HepG2 (cell line): ENCODE results near the gene SMARCB1. TPM values are rescaled to one million over a fixed set of nuclear protein-coding genes. Genes with fewer than 3 reads are reported as not detected.

Experiments
- BORCS8-MEF2B ChIP-seq: sonication (generic); formaldehyde crosslinking; IDR thresholded peaks from 2 replicates; pipeline ENCODE4 v1.8.0; 2022; ENCODE audit warnings: mild to moderate bottlenecking, missing genetic modification reagents
- HNF4A ChIP-seq: sonication (generic); formaldehyde crosslinking; IDR thresholded peaks from 2 replicates; pipeline ENCODE4 v1.4.0; 2020; ENCODE audit warnings: missing genetic modification reagents
- KIAA2018 ChIP-seq: sonication (generic); formaldehyde crosslinking; IDR thresholded peaks from 2 replicates; pipeline ENCODE4 v1.5.0; 2020; ENCODE audit warnings: mild to moderate bottlenecking, missing genetic modification reagents, borderline replicate concordance
- KLF11 ChIP-seq: IDR thresholded peaks from 2 replicates; pipeline ENCODE4 v1.6.1; 2016; ENCODE audit warnings: missing compliant biosample characterization
- MAX ChIP-seq: IDR thresholded peaks from 2 replicates; pipeline ENCODE4 v1.6.1; 2012; ENCODE audit warnings: inconsistent platforms
- PCBP2 ChIP-seq: fragments of 200-400 bp; formaldehyde crosslinking; optimal IDR thresholded peaks from 2 replicates; pipeline ENCODE3; 2018; ENCODE audit warnings: low read length, low read depth; ENCODE audit not compliant: poor library complexity, severe bottlenecking
- SCMH1 ChIP-seq: sonication (generic); formaldehyde crosslinking; IDR thresholded peaks from 2 replicates; pipeline ENCODE4 v1.9.0; 2021; ENCODE audit warnings: missing genetic modification reagents, mild to moderate bottlenecking, borderline replicate concordance
- SUZ12 ChIP-seq: fragments of 150-350 bp; IDR thresholded peaks from 2 replicates; pipeline ENCODE4 v1.6.1; 2014; ENCODE audit warnings: low read depth, low read length
- TSC22D2 ChIP-seq: sonication (generic); formaldehyde crosslinking; IDR thresholded peaks from 2 replicates; pipeline ENCODE4 v1.5.1; 2020; ENCODE audit warnings: missing genetic modification reagents, mild to moderate bottlenecking, borderline replicate concordance
- ZBTB1 ChIP-seq: sonication (generic); formaldehyde crosslinking; IDR thresholded peaks from 2 replicates; pipeline ENCODE4 v1.4.0; 2020; ENCODE audit warnings: missing genetic modification reagents, borderline replicate concordance
- ZBTB7B ChIP-seq: sonication (generic); formaldehyde crosslinking; IDR thresholded peaks from 2 replicates; pipeline ENCODE4 v1.4.0; 2020; ENCODE audit warnings: missing genetic modification reagents
- ZNF121 ChIP-seq: sonication (generic); formaldehyde crosslinking; IDR thresholded peaks from 2 replicates; pipeline ENCODE4 v1.5.0; 2020; ENCODE audit warnings: mild to moderate bottlenecking, missing genetic modification reagents
- ZNF136 ChIP-seq: sonication (generic); formaldehyde crosslinking; IDR thresholded peaks from 2 replicates; pipeline ENCODE4 v1.8.1; 2022; ENCODE audit warnings: low read depth, mild to moderate bottlenecking, moderate library complexity, missing genetic modification reagents
- ZNF292 ChIP-seq: sonication (generic); formaldehyde crosslinking; IDR thresholded peaks from 2 replicates; pipeline ENCODE4 v1.8.1; 2022; ENCODE audit warnings: mild to moderate bottlenecking, low read depth, missing genetic modification reagents, borderline replicate concordance
- ZNF75D ChIP-seq: sonication (generic); formaldehyde crosslinking; IDR thresholded peaks from 2 replicates; pipeline ENCODE4 v1.8.1; 2023; ENCODE audit warnings: missing genetic modification reagents, mild to moderate bottlenecking, borderline replicate concordance
- polyA plus RNA-seq, 8 experiments: library from polyadenylated mRNA; depleted of rRNA in 3 of 8; stranded (reverse) in 7 of 8; unstranded in 1 of 8; fragments of >200 nt; fragmentation: Illumina TruSeq in 4 of 8; extraction: Trizol in 4 of 8; gene quantifications; 2 replicates each; pipeline versions ENCODE4 v1.2.1 to v1.2.3, GENCODE V29; 2011 to 2016; ENCODE audit warnings: low read depth in 4 of 8, missing spikeins in 1 of 8, mixed read lengths in 1 of 8; ENCODE audit not compliant: insufficient read depth in 1 of 8
- total RNA-seq, 5 experiments: library from RNA; depleted of rRNA; stranded (reverse); fragments of >200 nt; fragmentation: Illumina TruSeq; extraction: Trizol; gene quantifications; 2 replicates each; pipeline ENCODE4 v1.2.3, GENCODE V29; 2016; ENCODE audit warnings: low read depth in 1 of 5
- TF ChIP-seq, protein P1 (sequence below): sonication (generic); formaldehyde crosslinking; IDR thresholded peaks from 2 replicates; pipeline ENCODE4; 2020; ENCODE audit warnings: missing genetic modification reagents, mild to moderate bottlenecking, borderline replicate concordance

SMARCB1 gene
- total and polyA plus RNA-seq, 2 of the 13 experiments (the other 11 are each of a cell fraction or from before 2014, with no cell fraction given) = 74.0 to 166 TPM

DNA sequence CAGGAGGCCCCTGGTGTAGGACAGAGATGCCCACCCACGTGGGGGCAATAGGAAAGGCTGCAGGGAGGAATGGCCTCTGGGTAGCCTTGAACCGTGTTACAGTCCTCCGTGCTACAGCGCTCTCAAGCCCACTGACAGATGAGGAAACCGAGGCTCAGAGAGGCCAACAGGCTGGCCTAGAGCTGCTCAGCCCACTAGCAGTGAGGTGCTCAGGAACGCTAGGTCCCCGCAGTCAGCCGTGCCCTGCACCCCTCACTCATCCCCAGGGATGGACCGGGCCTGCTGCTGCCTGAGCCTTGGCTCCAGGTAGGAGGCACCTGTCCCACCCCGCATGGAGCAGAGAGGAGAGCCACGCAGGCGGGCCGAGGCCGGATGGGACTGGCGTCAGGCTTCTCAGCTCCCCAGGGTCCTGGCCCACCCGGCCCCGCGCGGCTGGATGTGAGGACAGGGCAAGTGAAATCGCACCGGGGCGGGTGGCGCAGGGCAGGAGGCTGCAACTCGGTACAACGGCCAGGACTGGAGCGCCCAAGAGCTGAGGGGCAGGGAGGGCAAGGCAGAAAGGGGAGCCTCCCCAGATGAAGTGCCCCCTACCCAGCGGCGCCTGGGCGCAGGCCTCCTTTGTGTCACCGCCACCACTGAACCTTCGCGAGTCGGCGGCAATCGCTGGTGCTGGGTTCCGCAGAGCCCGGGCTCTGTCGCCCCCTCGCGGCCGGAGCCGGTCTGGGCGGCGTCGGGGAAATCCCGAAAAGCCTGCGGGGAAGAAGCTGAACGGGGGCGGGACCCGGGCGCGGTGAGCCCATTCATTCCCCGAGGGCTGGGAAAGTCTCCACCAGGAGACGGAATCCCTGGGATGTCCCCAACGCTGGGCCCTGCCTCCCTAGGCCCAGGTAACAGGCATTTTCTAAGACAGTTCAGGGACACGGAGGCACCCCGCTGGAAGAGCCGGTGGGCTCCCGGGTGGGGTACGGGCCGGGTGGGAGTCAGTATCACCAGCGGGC lies 62.5 kb downstream of the SMARCB1 start (continued):
- peak; percentile 17; the same call in 1 of the 2 replicates for TF ChIP-seq HNF4A (CRISPR knock-in tag)
- no peak for TF ChIP-seq PCBP2
- no peak for TF ChIP-seq ZNF121 (CRISPR knock-in tag)
- TF ChIP-seq BORCS8-MEF2B (CRISPR knock-in tag) = peak; percentile 52; the same call in 1 of the 2 replicates
- no peak for TF ChIP-seq SUZ12
- peak; percentile 43; the same call in 1 of the 2 replicates for TF ChIP-seq ZBTB7B (CRISPR knock-in tag)
- no peak for TF ChIP-seq ZNF136 (CRISPR knock-in tag)
- TF ChIP-seq KIAA2018 (CRISPR knock-in tag) = no peak
- TF ChIP-seq MAX = peak; percentile 60
- no peak for TF ChIP-seq KLF11 (CRISPR knock-in tag)
- TF ChIP-seq, protein P1, sequence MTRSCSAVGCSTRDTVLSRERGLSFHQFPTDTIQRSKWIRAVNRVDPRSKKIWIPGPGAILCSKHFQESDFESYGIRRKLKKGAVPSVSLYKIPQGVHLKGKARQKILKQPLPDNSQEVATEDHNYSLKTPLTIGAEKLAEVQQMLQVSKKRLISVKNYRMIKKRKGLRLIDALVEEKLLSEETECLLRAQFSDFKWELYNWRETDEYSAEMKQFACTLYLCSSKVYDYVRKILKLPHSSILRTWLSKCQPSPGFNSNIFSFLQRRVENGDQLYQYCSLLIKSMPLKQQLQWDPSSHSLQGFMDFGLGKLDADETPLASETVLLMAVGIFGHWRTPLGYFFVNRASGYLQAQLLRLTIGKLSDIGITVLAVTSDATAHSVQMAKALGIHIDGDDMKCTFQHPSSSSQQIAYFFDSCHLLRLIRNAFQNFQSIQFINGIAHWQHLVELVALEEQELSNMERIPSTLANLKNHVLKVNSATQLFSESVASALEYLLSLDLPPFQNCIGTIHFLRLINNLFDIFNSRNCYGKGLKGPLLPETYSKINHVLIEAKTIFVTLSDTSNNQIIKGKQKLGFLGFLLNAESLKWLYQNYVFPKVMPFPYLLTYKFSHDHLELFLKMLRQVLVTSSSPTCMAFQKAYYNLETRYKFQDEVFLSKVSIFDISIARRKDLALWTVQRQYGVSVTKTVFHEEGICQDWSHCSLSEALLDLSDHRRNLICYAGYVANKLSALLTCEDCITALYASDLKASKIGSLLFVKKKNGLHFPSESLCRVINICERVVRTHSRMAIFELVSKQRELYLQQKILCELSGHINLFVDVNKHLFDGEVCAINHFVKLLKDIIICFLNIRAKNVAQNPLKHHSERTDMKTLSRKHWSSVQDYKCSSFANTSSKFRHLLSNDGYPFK = no peak
- TF ChIP-seq ZNF75D (CRISPR knock-in tag) = no peak
- peak; percentile 35; the same call in 1 of the 2 replicates for TF ChIP-seq ZNF292 (CRISPR knock-in tag)
- no peak for TF ChIP-seq SCMH1 (CRISPR knock-in tag)
- 0 out of 2 replicates have a peak, but pooled peaks have one; percentile 58 for TF ChIP-seq TSC22D2
- TF ChIP-seq ZBTB1 (CRISPR knock-in tag) = no peak
